ENCODE results near the gene AMY2B. TPM values are rescaled to one million over a fixed set of nuclear protein-coding genes. Genes with fewer than 3 reads are reported as not detected.
"Not testable (repeated sequence)": the region's sequence is repeated elsewhere in the genome, so short reads cannot be mapped to it uniquely, and the experiment has no call there.

Gene AMY2B
- total RNA-seq, 1 experiment from 2014 or later, result 3.0 TPM

DNA sequence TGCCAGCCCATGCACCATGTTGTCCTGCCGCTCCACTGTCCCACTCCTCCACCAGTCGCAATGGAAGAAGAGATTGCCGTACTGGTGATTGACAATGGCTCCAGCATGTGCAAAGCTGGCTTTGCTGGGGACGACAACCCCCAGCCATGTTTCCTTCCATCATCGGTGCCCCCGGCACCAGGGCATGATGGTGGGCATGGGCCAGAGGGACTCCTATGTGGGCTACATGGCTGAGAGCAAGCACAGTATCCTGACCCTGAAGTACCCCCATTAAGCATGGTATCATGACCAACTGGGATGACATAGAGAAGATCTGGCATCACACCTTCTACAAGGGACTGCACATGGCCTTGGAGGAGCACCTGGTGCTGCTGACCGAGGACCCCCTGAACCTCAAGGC is 1.9 kb upstream of the AMY2B start:
- H3K36me3 ChIP-seq (replicated peaks; ENCODE audit: control insufficient read depth, insufficient read depth, low read length), result no peaks in the 10 kb centered on the region
- no peak overlapping the region for H3K4me3 ChIP-seq (ENCODE audit: insufficient read depth, low read depth, low read length)
- no peak for DNase-seq
- no peaks in the 10 kb centered on the region for H3K27me3 ChIP-seq (ENCODE audit: control insufficient read depth, insufficient read depth, low read length)

GRCh38 chr1:103576065-103576464 is 4.7 kb downstream of the AMY2B start:
- H3K4me3 ChIP-seq (ENCODE audit: insufficient read depth, low read depth, low read length), result no peak overlapping the region

DNA sequence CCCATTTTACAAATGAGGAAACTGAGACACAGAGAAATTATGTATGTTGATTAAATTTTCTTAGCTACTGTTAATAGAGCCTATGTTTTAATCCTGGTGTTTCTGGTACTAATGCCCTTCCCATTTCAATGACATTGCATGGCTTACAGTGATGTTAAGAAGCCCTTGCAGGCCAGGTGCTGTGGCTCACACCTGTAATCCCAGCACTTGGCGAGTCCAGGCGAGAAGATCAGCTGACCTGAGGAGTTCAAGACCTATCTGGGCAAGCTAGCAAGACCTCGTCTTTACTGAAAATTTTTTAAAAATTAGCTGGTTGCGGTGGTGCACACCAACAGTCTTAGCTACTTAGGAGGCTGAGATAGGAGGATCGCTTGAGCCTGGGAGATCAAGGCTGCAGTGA is 5.4 kb downstream of the AMY2B start:
- not testable (repeated sequence) for DNase-seq; H3K36me3 ChIP-seq (replicated peaks; ENCODE audit: control insufficient read depth, insufficient read depth, low read length); H3K4me3 ChIP-seq (ENCODE audit: insufficient read depth, low read depth, low read length); H3K27me3 ChIP-seq (ENCODE audit: control insufficient read depth, insufficient read depth, low read length)

More at GRCh38 chr1:103576065-103576464, 4.7 kb downstream of the AMY2B start:
- DNase-seq, result no peak
- H3K27me3 ChIP-seq (ENCODE audit: control insufficient read depth, insufficient read depth, low read length), result no peaks in the 10 kb centered on the region
- no peaks in the 10 kb centered on the region for H3K36me3 ChIP-seq (replicated peaks; ENCODE audit: control insufficient read depth, insufficient read depth, low read length)

DNA sequence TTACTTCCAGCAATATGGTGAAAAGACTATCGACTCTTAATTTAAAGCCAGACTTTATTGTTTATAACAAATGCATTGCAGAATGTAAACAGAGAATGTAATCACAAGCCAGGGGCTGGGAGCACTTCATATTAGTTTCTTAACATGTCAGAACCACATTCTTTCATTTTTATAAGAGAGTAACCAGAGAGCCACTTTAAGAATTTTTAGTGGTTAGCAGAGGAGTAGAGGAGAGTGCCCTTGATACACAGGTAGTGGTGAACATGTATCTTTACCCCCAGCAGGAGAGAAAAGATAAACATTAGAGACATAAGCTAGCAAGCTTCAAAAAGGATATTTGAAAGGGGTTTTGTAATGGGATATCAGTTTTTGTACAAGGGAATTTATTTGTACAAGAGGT is 11.1 kb downstream of the AMY2B start:
- Histone ChIP-seq H3K27me3 (ENCODE audit: control insufficient read depth, insufficient read depth, low read length) (no peaks in the 10 kb centered on the region), H3K4me3 (ENCODE audit: insufficient read depth, low read depth, low read length) (no peak overlapping the region), H3K36me3 (replicated peaks; ENCODE audit: control insufficient read depth, insufficient read depth, low read length) (no peaks in the 10 kb centered on the region)
- DNase-seq, result no peak

GRCh38 chr1:103583887-103584286 is 12.5 kb downstream of the AMY2B start:
- Histone ChIP-seq H3K27me3 (ENCODE audit: control insufficient read depth, insufficient read depth, low read length) (no peaks in the 10 kb centered on the region), H3K4me3 (ENCODE audit: insufficient read depth, low read depth, low read length) (no peak overlapping the region), H3K36me3 (replicated peaks; ENCODE audit: control insufficient read depth, insufficient read depth, low read length) (no peaks in the 10 kb centered on the region)
- DNase-seq, result no peak

DNA sequence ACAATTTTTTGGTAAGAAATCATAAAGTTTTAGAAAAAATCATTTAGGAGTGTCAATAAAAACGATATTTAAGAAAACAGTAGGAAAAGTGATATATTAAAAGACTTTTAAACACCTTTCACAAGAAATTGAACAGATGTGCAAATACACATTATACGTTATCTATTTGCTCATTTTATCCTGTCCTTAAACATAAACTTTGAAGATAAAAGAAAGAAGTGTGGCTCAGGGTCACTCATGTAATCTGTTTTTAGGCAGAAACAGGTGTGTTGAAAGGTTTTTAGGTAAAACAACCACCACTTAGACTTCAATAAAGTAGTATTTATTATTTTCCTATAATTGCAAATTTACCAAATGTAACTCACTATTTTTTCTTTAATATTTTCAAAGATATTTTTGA is 13.1 kb downstream of the AMY2B start:
- DNase-seq, result no peak
- H3K27me3 ChIP-seq (ENCODE audit: control insufficient read depth, insufficient read depth, low read length), result no peaks in the 10 kb centered on the region
- no peak overlapping the region for H3K4me3 ChIP-seq (ENCODE audit: insufficient read depth, low read depth, low read length)
- H3K36me3 ChIP-seq (replicated peaks; ENCODE audit: control insufficient read depth, insufficient read depth, low read length), result no peaks in the 10 kb centered on the region

- not testable (repeated sequence) for H3K36me3 ChIP-seq (replicated peaks; ENCODE audit: control insufficient read depth, insufficient read depth, low read length); DNase-seq; H3K27me3 ChIP-seq (ENCODE audit: control insufficient read depth, insufficient read depth, low read length); H3K4me3 ChIP-seq (ENCODE audit: insufficient read depth, low read depth, low read length)
Measured at GRCh38 chr1:103602740-103603139, 31.4 kb downstream of the AMY2B start.

GRCh38 chr1:103616362-103616761 is 45.0 kb downstream of the AMY2B start:
- H3K36me3 ChIP-seq (replicated peaks; ENCODE audit: control insufficient read depth, insufficient read depth, low read length), result no peaks in the 10 kb centered on the region
- no peak overlapping the region for H3K4me3 ChIP-seq (ENCODE audit: insufficient read depth, low read depth, low read length)
- DNase-seq, result no peak
- no peaks in the 10 kb centered on the region for H3K27me3 ChIP-seq (ENCODE audit: control insufficient read depth, insufficient read depth, low read length)

- DNase-seq; H3K36me3 ChIP-seq (replicated peaks; ENCODE audit: control insufficient read depth, insufficient read depth, low read length); H3K4me3 ChIP-seq (ENCODE audit: insufficient read depth, low read depth, low read length); H3K27me3 ChIP-seq (ENCODE audit: control insufficient read depth, insufficient read depth, low read length): not testable (repeated sequence)
Measured at GRCh38 chr1:103616994-103617477, 45.6 kb downstream of the AMY2B start, which contains the start of gene AMY2A. AMY2A (plus strand) TSS chr1:103617427; CDS start chr1:103617441, 14 bp downstream.

DNA sequence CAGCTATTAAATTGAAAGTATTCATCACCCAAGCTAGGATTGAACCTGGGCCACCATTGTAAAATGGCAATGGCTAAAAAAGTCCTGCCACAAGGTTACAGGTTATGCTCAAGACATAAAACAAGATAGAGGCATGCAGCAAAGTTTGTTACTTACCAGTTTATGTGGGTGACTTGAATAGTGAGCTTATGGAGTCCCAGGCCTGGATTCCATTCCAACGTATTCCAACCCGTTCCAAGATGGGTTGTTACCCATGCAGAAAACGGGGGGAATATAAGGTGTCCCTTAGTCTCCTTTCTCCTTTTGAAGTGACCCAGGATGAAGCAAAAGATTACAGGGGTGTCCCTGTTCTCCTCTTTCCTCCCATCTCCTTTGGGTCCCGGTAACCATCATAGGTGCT is 56.0 kb downstream of the AMY2B start:
- DNase-seq; H3K36me3 ChIP-seq (replicated peaks; ENCODE audit: control insufficient read depth, insufficient read depth, low read length); H3K4me3 ChIP-seq (ENCODE audit: insufficient read depth, low read depth, low read length); H3K27me3 ChIP-seq (ENCODE audit: control insufficient read depth, insufficient read depth, low read length): not testable (repeated sequence)

Other genes starting within 250 kb of the AMY2B start
- gene RNPC3, start 45.9 kb upstream of the AMY2B start, total RNA-seq (2014; rRNA removed; shearing (Covaris generic)), result 16.0 and 22.8 TPM in 2 replicates
- gene AMY2A, start 45.8 kb downstream of the AMY2B start, total RNA-seq (2014; rRNA removed; shearing (Covaris generic)), result not detected in 2 replicates
- gene AMY1A, start 84.2 kb downstream of the AMY2B start, total RNA-seq (2014; rRNA removed; shearing (Covaris generic)), result not detected in 2 replicates
- not detected in 2 replicates for gene AMY1B, start 124.6 kb downstream of the AMY2B start, total RNA-seq (2014; rRNA removed; shearing (Covaris generic))
- gene AMY1C, start 178.3 kb downstream of the AMY2B start, total RNA-seq (2014; rRNA removed; shearing (Covaris generic)), result not detected in 2 replicates